OCI-LY3 (cell line): ENCODE measurements around the gene SEMA5A.

Experiments used
- H2AFZ ChIP-seq: fragments of 200-600, 300-600 bp; shearing (Covaris generic); 2 replicates; pipeline ENCODE4 v1.6.0; 2014; ENCODE audit warnings: antibody characterized with exemption, low read depth, low read length
- H3K27ac ChIP-seq: fragments of 200-600, 300-600 bp; sonication (generic); 2 replicates; pipeline ENCODE4 v1.5.1; 2014; ENCODE audit warnings: mild to moderate bottlenecking, low read length, moderate library complexity, mixed read lengths
- H3K27me3 ChIP-seq: fragments of 200-600, 300-600 bp; sonication (generic); 2 replicates; pipeline ENCODE4 v1.6.1; 2014; ENCODE audit warnings: low read depth, low read length, mixed read lengths
- H3K36me3 ChIP-seq: fragments of 200-600, 300-600 bp; sonication (generic); replicated peaks from 2 replicates; pipeline ENCODE3; 2014; ENCODE audit warnings: low read depth, low read length, mixed read lengths
- H3K4me1 ChIP-seq: fragments of 300-600, 200-600 bp; sonication (generic); 2 replicates; pipeline ENCODE4 v1.6.1; 2014; ENCODE audit warnings: low read length, mixed read lengths
- H3K4me2 ChIP-seq: fragments of 200-600, 300-600 bp; sonication (generic); 2 replicates; pipeline ENCODE4 v1.6.1; 2014; ENCODE audit warnings: low read length, mixed read lengths
- H3K4me3 ChIP-seq: fragments of 300-600, 200-600 bp; sonication (generic); 2 replicates; pipeline ENCODE4 v1.5.1; 2014; ENCODE audit warnings: antibody characterized with exemption, mild to moderate bottlenecking, low read length, moderate library complexity
- H3K79me2 ChIP-seq: fragments of 300-600, 200-600 bp; shearing (Covaris generic); 2 replicates; pipeline ENCODE4 v1.6.1; 2014; ENCODE audit warnings: mild to moderate bottlenecking, low read length, mixed read lengths
- H3K9ac ChIP-seq: fragments of 300-600, 200-600 bp; shearing (Covaris generic); 2 replicates; pipeline ENCODE4 v1.6.0; 2014; ENCODE audit warnings: mild to moderate bottlenecking, low read length, moderate library complexity
- H3K9me3 ChIP-seq: fragments of 200-600, 300-600 bp; shearing (Covaris generic); 2 replicates; pipeline ENCODE4 v1.6.1; 2014; ENCODE audit warnings: low read length, mixed read lengths; ENCODE audit not compliant: insufficient read depth
- H4K20me1 ChIP-seq: fragments of 200-600, 300-600 bp; sonication (generic); 2 replicates; pipeline ENCODE4 v1.6.1; 2016; ENCODE audit warnings: low read length, mixed read lengths; ENCODE audit not compliant: insufficient read depth
- CTCF ChIP-seq: fragments of 200-600, 300-600 bp; sonication (generic); IDR thresholded peaks from 2 replicates; pipeline ENCODE4 v1.5.1; 2014; ENCODE audit warnings: antibody characterized with exemption, low read length, low read depth
- EZH2phosphoT487 ChIP-seq: fragments of 200-600 bp; shearing (Covaris generic); IDR thresholded peaks from 2 replicates; pipeline ENCODE4 v1.6.1; 2018; ENCODE audit warnings: antibody characterized with exemption, mixed run types, low read depth

SEMA5A gene

GRCh38 chr5:9505225-9505624 is 40.6 kb downstream of the SEMA5A start:
- H2AFZ ChIP-seq: no peak overlapping the region
- H3K4me3 ChIP-seq: no peak overlapping the region
- no peak overlapping the region for H3K4me2 ChIP-seq
- no peaks in the 10 kb centered on the region for H3K9me3 ChIP-seq
- H3K9ac ChIP-seq: no peak overlapping the region
- H3K27me3 ChIP-seq: no peaks in the 10 kb centered on the region
- H3K27ac ChIP-seq: no peak overlapping the region
- no peak for TF ChIP-seq CTCF
- no peak for TF ChIP-seq EZH2phosphoT487
- H3K79me2 ChIP-seq: no peaks in the 10 kb centered on the region
- no peaks in the 10 kb centered on the region for H3K4me1 ChIP-seq
- H4K20me1 ChIP-seq: no peaks in the 10 kb centered on the region
- no peaks in the 10 kb centered on the region for H3K36me3 ChIP-seq

- Histone ChIP-seq H4K20me1 (no peaks in the 10 kb centered on the region), H3K79me2 (no peaks in the 10 kb centered on the region), H3K9ac (no peak overlapping the region), H3K27me3 (no peaks in the 10 kb centered on the region), H3K36me3 (no peaks in the 10 kb centered on the region), H3K4me2 (no peak overlapping the region), H2AFZ (no peak overlapping the region), H3K27ac (no peak overlapping the region), H3K4me1 (no peaks in the 10 kb centered on the region), H3K9me3 (no peaks in the 10 kb centered on the region), H3K4me3 (no peak overlapping the region)
- TF ChIP-seq EZH2phosphoT487 (no peak), CTCF (no peak)
Measured at GRCh38 chr5:9502864-9503263, 43.0 kb downstream of the SEMA5A start.

- Histone ChIP-seq H3K79me2 (no peaks in the 10 kb centered on the region), H4K20me1 (no peaks in the 10 kb centered on the region), H3K27ac (no peak overlapping the region), H3K9me3 (no peaks in the 10 kb centered on the region), H2AFZ (no peak overlapping the region), H3K4me1 (no peaks in the 10 kb centered on the region), H3K36me3 (no peaks in the 10 kb centered on the region), H3K27me3 (no peaks in the 10 kb centered on the region), H3K4me3 (no peak overlapping the region), H3K4me2 (no peak overlapping the region), H3K9ac (no peak overlapping the region)
- TF ChIP-seq EZH2phosphoT487 (no peak), CTCF (no peak)
Measured at GRCh38 chr5:9502050-9502834, 43.6 kb downstream of the SEMA5A start.

GRCh38 chr5:9500625-9501024 is 45.2 kb downstream of the SEMA5A start:
- Histone ChIP-seq H2AFZ (no peak overlapping the region), H3K27ac (no peak overlapping the region), H3K4me1 (no peaks in the 10 kb centered on the region), H3K27me3 (no peaks in the 10 kb centered on the region), H3K4me2 (no peak overlapping the region), H4K20me1 (no peaks in the 10 kb centered on the region), H3K9ac (no peak overlapping the region), H3K9me3 (no peaks in the 10 kb centered on the region), H3K4me3 (no peak overlapping the region), H3K79me2 (no peaks in the 10 kb centered on the region), H3K36me3 (no peaks in the 10 kb centered on the region)
- TF ChIP-seq EZH2phosphoT487: no peak
- no peak for TF ChIP-seq CTCF
